H1 (cell line): ENCODE measurements around the gene PXDC1. TPM values are rescaled to one million over a fixed set of nuclear protein-coding genes. Genes with fewer than 3 reads are reported as not detected.

ENCODE experiments used
- CTCF ChIA-PET: fragments of 300-600 bp; sonication (Branson Sonifier 250); formaldehyde crosslinking; loops from one replicate; lab custom pipeline; 2021; ENCODE audit not compliant: partially characterized antibody; lab: Charles Lee
- POLR2A ChIA-PET: fragments of 300-600 bp; sonication (Branson Sonifier 250); formaldehyde crosslinking; loops from one replicate; lab custom pipeline; 2021; ENCODE audit warnings: inconsistent platforms; ENCODE audit not compliant: partially characterized antibody; lab: Charles Lee
- DNase-seq, 2 experiments: peaks; one replicate each; pipeline versions ENCODE4 v3.0.0 to v3.0.0-alpha.2; 2010 to 2022; ENCODE audit warnings: low spot score in 2 of 2, low read depth in 1 of 2, mixed read lengths in 1 of 2
- FAIRE-seq: peaks from 2 replicates; lab custom pipeline; 2011; peaks lifted over from hg19 to GRCh38; lab: Jason Lieb, UNC
- H2AFZ ChIP-seq: 2 replicates; pipeline ENCODE4 v1.8.1; 2012; ENCODE audit warnings: low read length, inconsistent platforms
- H2AK5ac ChIP-seq: 2 replicates; pipeline ENCODE4 v1.6.1; 2013; ENCODE audit warnings: low read depth, low read length
- H2BK120ac ChIP-seq: replicated peaks from 2 replicates; pipeline ENCODE3; 2013; ENCODE audit warnings: low read depth, low read length, inconsistent platforms
- H2BK12ac ChIP-seq: 2 replicates; pipeline ENCODE4 v1.6.1; 2013; ENCODE audit warnings: low read depth, low read length
- H2BK15ac ChIP-seq: 2 replicates; pipeline ENCODE4 v1.6.1; 2013; ENCODE audit warnings: low read length
- H2BK20ac ChIP-seq: 2 replicates; pipeline ENCODE4 v1.6.1; 2013; ENCODE audit warnings: low read length
- H2BK5ac ChIP-seq: 2 replicates; pipeline ENCODE4 v1.6.1; 2013; ENCODE audit warnings: low read depth, low read length
- H3K14ac ChIP-seq: 2 replicates; pipeline ENCODE4 v1.6.1; 2013; ENCODE audit warnings: inconsistent platforms; ENCODE audit not compliant: insufficient read length
- H3K18ac ChIP-seq: 2 replicates; pipeline ENCODE4 v1.6.1; 2013; ENCODE audit warnings: low read length; ENCODE audit errors: extremely low read depth
- H3K23ac ChIP-seq: 2 replicates; pipeline ENCODE4 v1.6.1; 2013; ENCODE audit warnings: inconsistent platforms; ENCODE audit not compliant: insufficient read length
- H3K23me2 ChIP-seq: 2 replicates; pipeline ENCODE4 v1.6.1; 2013; ENCODE audit warnings: low read depth, low read length
- H3K27ac ChIP-seq: 2 replicates; pipeline ENCODE4 v1.6.1; 2011; ENCODE audit warnings: low read depth, low read length, inconsistent platforms
- H3K27me3 ChIP-seq, 4 experiments: replicated peaks in 1 of 4; 1 replicate in 1 of 4; 2 replicates in 3 of 4; pipeline versions ENCODE4 v1.6.1 to v1.8.1; 2011 to 2013; ENCODE audit warnings: low read length in 3 of 4, mild to moderate bottlenecking in 3 of 4, inconsistent platforms in 2 of 4, mixed read lengths in 2 of 4, moderate library complexity in 1 of 4; ENCODE audit not compliant: control insufficient read depth in 3 of 4, insufficient read depth in 3 of 4; ENCODE audit errors: extremely low read depth in 1 of 4
- H3K36me3 ChIP-seq, 4 experiments: 2 replicates each; pipeline versions ENCODE4 v1.6.1 to v1.8.1; 2011 to 2013; ENCODE audit warnings: mild to moderate bottlenecking in 4 of 4, low read length in 3 of 4, moderate library complexity in 2 of 4, control low read depth in 1 of 4, inconsistent platforms in 1 of 4; ENCODE audit not compliant: insufficient read depth in 4 of 4, control insufficient read depth in 2 of 4
- H3K4ac ChIP-seq: replicated peaks from 2 replicates; pipeline ENCODE3; 2013; ENCODE audit warnings: low read length, low read depth, mixed read lengths, inconsistent platforms; ENCODE audit not compliant: insufficient read length
- H3K4me1 ChIP-seq, 4 experiments: replicated peaks in 1 of 4; 1 replicate in 1 of 4; 2 replicates in 3 of 4; pipeline versions ENCODE4 v1.6.1 to v1.8.1; 2011 to 2013; ENCODE audit warnings: low read length in 3 of 4, inconsistent platforms in 2 of 4, mixed read lengths in 1 of 4; ENCODE audit not compliant: insufficient read depth in 4 of 4, control insufficient read depth in 3 of 4
- H3K4me2 ChIP-seq, 2 experiments: 2 replicates each; pipeline versions ENCODE4 v1.6.1 to v1.8.1; 2011 to 2013; ENCODE audit warnings: low read depth in 2 of 2, low read length in 2 of 2, control low read depth in 1 of 2, inconsistent platforms in 1 of 2, mild to moderate bottlenecking in 1 of 2; ENCODE audit not compliant: insufficient read depth in 1 of 2
- H3K4me3 ChIP-seq, 4 experiments: fragments of 200-600, 300-600 bp in 1 of 4; sonication (generic), shearing (Covaris generic), sonication (Bioruptor Twin) in 1 of 4; 2 replicates each; pipeline versions ENCODE4 v1.5.1 to v1.8.1; 2011 to 2016; ENCODE audit warnings: low read length in 4 of 4, low read depth in 3 of 4, control low read depth in 2 of 4, inconsistent platforms in 2 of 4, mild to moderate bottlenecking in 2 of 4, mixed read lengths in 1 of 4, moderate library complexity in 1 of 4; ENCODE audit not compliant: insufficient read depth in 2 of 4; ENCODE audit errors: extremely low read depth in 1 of 4
- H3K56ac ChIP-seq: replicated peaks from 2 replicates; pipeline ENCODE3; 2013; ENCODE audit warnings: low read depth, mild to moderate bottlenecking, mixed read lengths, low read length, inconsistent platforms; ENCODE audit not compliant: insufficient read length
- H3K79me1 ChIP-seq: 2 replicates; pipeline ENCODE4 v1.6.1; 2013; ENCODE audit warnings: low read depth, low read length, control low read depth
- H3K79me2 ChIP-seq, 2 experiments: 2 replicates each; pipeline versions ENCODE4 v1.6.1 to v1.8.1; 2012 to 2013; ENCODE audit warnings: low read length in 2 of 2, mild to moderate bottlenecking in 2 of 2, inconsistent platforms in 1 of 2; ENCODE audit not compliant: insufficient read depth in 2 of 2, control insufficient read depth in 1 of 2
- H3K9ac ChIP-seq, 4 experiments: replicated peaks in 1 of 4; 1 replicate in 1 of 4; 2 replicates in 3 of 4; pipeline versions ENCODE4 v1.6.1 to v1.8.1; 2011 to 2013; ENCODE audit warnings: low read depth in 3 of 4, low read length in 3 of 4, control low read depth in 2 of 4, mild to moderate bottlenecking in 2 of 4, moderate library complexity in 2 of 4, inconsistent platforms in 1 of 4; ENCODE audit errors: extremely low read depth in 1 of 4
- H3K9me3 ChIP-seq, 2 experiments: 2 replicates each; pipeline versions ENCODE4 v1.6.1 to v1.8.1; 2012 to 2013; ENCODE audit warnings: mild to moderate bottlenecking in 2 of 2, moderate library complexity in 2 of 2, control low read depth in 1 of 2, inconsistent platforms in 1 of 2, low read depth in 1 of 2, low read length in 1 of 2, mixed read lengths in 1 of 2; ENCODE audit not compliant: insufficient read depth in 2 of 2
- H4K20me1 ChIP-seq, 2 experiments: replicated peaks in 1 of 2; 2 replicates each; pipeline versions ENCODE3 to v1.8.1; 2011 to 2013; ENCODE audit warnings: inconsistent platforms in 2 of 2, low read length in 2 of 2, mild to moderate bottlenecking in 1 of 2; ENCODE audit not compliant: insufficient read depth in 2 of 2, control insufficient read depth in 1 of 2
- H4K5ac ChIP-seq: 2 replicates; pipeline ENCODE4 v1.6.1; 2013; ENCODE audit warnings: low read length, low read depth, mixed read lengths, inconsistent platforms; ENCODE audit not compliant: insufficient read length
- H4K8ac ChIP-seq: 2 replicates; pipeline ENCODE4 v1.8.0; 2013; ENCODE audit warnings: mild to moderate bottlenecking, moderate library complexity, low read length, inconsistent platforms; ENCODE audit not compliant: insufficient read depth; ENCODE audit errors: extremely low read depth
- H4K91ac ChIP-seq: replicated peaks from 2 replicates; pipeline ENCODE3; 2013; ENCODE audit warnings: low read length, mixed read lengths, inconsistent platforms; ENCODE audit not compliant: insufficient read length
- BACH1 ChIP-seq: IDR thresholded peaks from 2 replicates; pipeline ENCODE4 v1.6.1; 2012; ENCODE audit warnings: low read length, improper control_type of control experiment
- CHD2 ChIP-seq: IDR thresholded peaks from 2 replicates; pipeline ENCODE4 v1.6.1; 2012; ENCODE audit warnings: low read length, improper control_type of control experiment
- EGR1 ChIP-seq: IDR thresholded peaks from 2 replicates; pipeline ENCODE4 v1.6.1; 2011; ENCODE audit warnings: low read depth, low read length, borderline replicate concordance
- GTF2F1 ChIP-seq: IDR thresholded peaks from 2 replicates; pipeline ENCODE4 v1.6.1; 2012; ENCODE audit warnings: low read depth, low read length, improper control_type of control experiment, borderline replicate concordance
- SIN3A ChIP-seq, 2 experiments: IDR thresholded peaks in 1 of 2; conservative IDR thresholded peaks in 1 of 2; 2 replicates each; pipeline ENCODE4 v1.6.1; 2011 to 2012; ENCODE audit warnings: low read length in 2 of 2, improper control_type of control experiment in 1 of 2, low read depth in 1 of 2, mild to moderate bottlenecking in 1 of 2
- SIRT6 ChIP-seq: IDR thresholded peaks from one replicate; pipeline ENCODE4 v1.7.1; 2012; ENCODE audit warnings: low read length, inconsistent platforms
- SIX5 ChIP-seq: IDR thresholded peaks from 2 replicates; pipeline ENCODE4 v1.6.1; 2011; ENCODE audit warnings: mild to moderate bottlenecking, low read depth, low read length
- WGBS, 2 experiments: shearing (Covaris generic) in 1 of 2; methylation state at CpG; one replicate each; pipeline versions ENCODE4 v1.1.6 to v1.1.7; 2013 to 2015; ENCODE audit warnings: low lambda C conversion rate in 2 of 2, mixed read lengths in 2 of 2, inconsistent platforms in 1 of 2, low coverage in 1 of 2, missing lambda C conversion rate in 1 of 2; ENCODE audit not compliant: insufficient replicate concordance in 2 of 2, insufficient coverage in 1 of 2, insufficient read length in 1 of 2; ENCODE audit errors: extremely low coverage in 1 of 2, missing lambda C conversion rate in 1 of 2; 5-methylcytosine and 5-hydroxymethylcytosine counted together
- polyA plus RNA-seq, 7 experiments: library from polyadenylated mRNA; depleted of rRNA in 3 of 7; stranded (reverse) in 5 of 7; unstranded in 2 of 7; fragments of >200 nt in 5 of 7; fragments of 200-250 nt in 2 of 7; gene quantifications; 1 replicate in 5 of 7; 2 replicates in 1 of 7; 4 replicates in 1 of 7; pipeline versions ENCODE4 v1.2.1 to v1.2.3, GENCODE V29; 2011 to 2013; ENCODE audit warnings: missing spikeins in 2 of 7, mixed read lengths in 2 of 7
- total RNA-seq: library from RNA; stranded (reverse); fragmentation: NEBNext Ultra II Directional; extraction: Animal tissue kit (Norgen Biotek cat#: 25700); gene quantifications from 2 replicates; pipeline ENCODE4 v1.2.1, GENCODE V29; 2021

PXDC1 gene
- total and polyA plus RNA-seq, 2 of the 8 experiments (the other 6 are each of a cell fraction or from before 2014, with no cell fraction given): 1.7 to 2.0 TPM

DNA sequence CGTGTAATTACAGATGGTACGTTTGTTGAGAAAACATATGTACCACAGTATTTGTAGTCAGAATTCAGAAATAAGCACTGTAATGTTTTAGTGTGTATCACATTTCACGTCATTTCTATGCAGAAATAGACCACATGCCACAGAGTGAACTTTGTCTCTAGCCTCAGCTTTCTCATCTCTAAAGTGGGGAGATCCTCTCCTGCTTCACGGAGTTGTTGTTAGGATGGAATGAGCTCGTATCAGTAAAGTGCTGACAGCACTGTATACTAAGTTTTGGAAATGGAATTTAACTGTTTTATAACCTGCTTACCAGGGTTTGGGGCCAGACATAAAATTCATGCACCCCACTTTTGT lies 34.2 kb upstream of the PXDC1 start:
- DNase-seq (no peak), FAIRE-seq (no peak)
- H2BK12ac ChIP-seq: no peak overlapping the region
- 89% methylated on average over 5 of the region's 5 CpGs; no CpG with 5 or more reads in 1 of the 2 experiments for WGBS, 2 experiments
- no peak overlapping the region for H4K5ac ChIP-seq
- H4K20me1 ChIP-seq: no peaks in the 10 kb centered on the region
- H4K8ac ChIP-seq: no peak overlapping the region
- no peaks in the 10 kb centered on the region for H3K36me3 ChIP-seq
- H3K9ac ChIP-seq: no peak overlapping the region
- H2BK20ac ChIP-seq: no peak overlapping the region
- ChIA-PET POLR2A (no interaction called here), CTCF (interaction anchor here (0.7 to 0.9 kb wide), 2 partner anchors 42 to 64 kb away, joined by 3 to 4 read pairs; partner anchors contain the start of gene FAM50B)
- no peaks in the 10 kb centered on the region for H3K27me3 ChIP-seq
- H3K79me2 ChIP-seq: no peaks in the 10 kb centered on the region
- no peak overlapping the region for H2AFZ ChIP-seq
- H3K4me3 ChIP-seq: no peak overlapping the region
- H3K14ac ChIP-seq: no peak overlapping the region
- H3K23ac ChIP-seq: no peak overlapping the region
- H3K79me1 ChIP-seq: no peaks in the 10 kb centered on the region
- H2BK120ac ChIP-seq: no peak overlapping the region
- H3K4ac ChIP-seq: no peak overlapping the region
- no peak overlapping the region for H4K91ac ChIP-seq
- H3K23me2 ChIP-seq: no peaks in the 10 kb centered on the region
- no peak for TF ChIP-seq SIRT6
- TF ChIP-seq EGR1: no peak
- TF ChIP-seq CHD2: no peak
- TF ChIP-seq BACH1: no peak
- TF ChIP-seq SIN3A (conservative IDR thresholded peaks at IDR 0.05 in 1 of 2, IDR thresholded peaks at IDR 0.05 in 1 of 2; ENCODE audit: low read depth in 1 of 2, low read length in 2 of 2): no peak
- TF ChIP-seq GTF2F1: no peak
- no peak for TF ChIP-seq SIX5
- H2BK5ac ChIP-seq: no peak overlapping the region
- H2BK15ac ChIP-seq: no peak overlapping the region
- no peak overlapping the region for H3K56ac ChIP-seq
- H3K4me1 ChIP-seq: no peaks in the 10 kb centered on the region
- no peak overlapping the region for H2AK5ac ChIP-seq
- no peaks in the 10 kb centered on the region for H3K9me3 ChIP-seq
- H3K4me2 ChIP-seq: no peak overlapping the region
- H3K27ac ChIP-seq: no peak overlapping the region
- H3K18ac ChIP-seq: no peak overlapping the region
